A673 (cell line): ENCODE measurements around the gene PRIMPOL. TPM values are rescaled to one million over a fixed set of nuclear protein-coding genes. Genes with fewer than 3 reads are reported as not detected.

Experiments used
- BruUV-seq: library from RNA; stranded (reverse); fragments of 400-500 nt; replicated peaks from 2 replicates; lab custom pipeline; 2021; lab: Mats Ljungman, UMichigan
- CTCF ChIA-PET: fragments of 300-600 bp; sonication (Branson Sonifier 250); formaldehyde crosslinking; loops from one replicate; lab custom pipeline; 2022; ENCODE audit warnings: antibody characterized with exemption; lab: Charles Lee
- POLR2A ChIA-PET: fragments of 300-600 bp; sonication (Branson Sonifier 250); formaldehyde crosslinking; loops from one replicate; lab custom pipeline; 2022; ENCODE audit warnings: antibody characterized with exemption; ENCODE audit not compliant: low non-redundant PET; lab: Charles Lee
- DNase-seq: peaks from one replicate; pipeline ENCODE4 v3.0.0-alpha.2; 2015; ENCODE audit warnings: low spot score
- H3K27ac ChIP-seq: fragments of 200-600 bp; sonication (generic); 2 replicates; pipeline ENCODE4 v1.5.1; 2016; ENCODE audit warnings: mixed run types, low read depth, mild to moderate bottlenecking, mixed read lengths, antibody characterized with exemption, low read length; ENCODE audit not compliant: poor library complexity, severe bottlenecking
- H3K27me3 ChIP-seq: fragments of 200-600 bp; sonication (generic); replicated peaks from 2 replicates; pipeline ENCODE4 v1.6.1; 2017; ENCODE audit warnings: mixed run types, low read depth, mild to moderate bottlenecking, mixed read lengths, antibody characterized with exemption, low read length; ENCODE audit not compliant: insufficient read depth, poor library complexity
- H3K36me3 ChIP-seq: fragments of 200-600 bp; sonication (generic); 2 replicates; pipeline ENCODE4 v1.6.1; 2016; ENCODE audit warnings: mixed run types, mild to moderate bottlenecking, mixed read lengths, antibody characterized with exemption, low read length; ENCODE audit not compliant: insufficient read depth, poor library complexity, severe bottlenecking
- H3K4me1 ChIP-seq: fragments of 200-600 bp; sonication (generic); 2 replicates; pipeline ENCODE4 v1.6.1; 2017; ENCODE audit warnings: mixed run types, mild to moderate bottlenecking, mixed read lengths, antibody characterized with exemption, low read length; ENCODE audit not compliant: insufficient read depth, poor library complexity, severe bottlenecking
- H3K4me3 ChIP-seq: fragments of 200-600 bp; sonication (generic); 2 replicates; pipeline ENCODE4 v1.5.1; 2016; ENCODE audit warnings: low read depth, mixed run types, mild to moderate bottlenecking, mixed read lengths, low read length; ENCODE audit not compliant: poor library complexity, severe bottlenecking
- H3K9me3 ChIP-seq: fragments of 200-600 bp; sonication (generic); 2 replicates; pipeline ENCODE4 v1.6.1; 2016; ENCODE audit warnings: mixed run types, low read depth, mild to moderate bottlenecking, mixed read lengths, antibody characterized with exemption, low read length; ENCODE audit not compliant: poor library complexity, severe bottlenecking
- EZH2 ChIP-seq: fragments of 200-600 bp; sonication (generic); IDR thresholded peaks from 2 replicates; pipeline ENCODE4 v1.6.1; 2017; ENCODE audit warnings: borderline replicate concordance, low read depth, mild to moderate bottlenecking, mixed read lengths, antibody characterized with exemption, low read length; ENCODE audit not compliant: poor library complexity, severe bottlenecking
- intact Hi-C: fragments of 100-400 bp; cut with micrococcal nuclease; formaldehyde crosslinking; loops from one replicate; pipeline ENCODE4 v1.10.0; 2022; ENCODE audit not compliant: unreplicated experiment
- total RNA-seq: library from RNA; stranded (reverse); gene quantifications from 2 replicates; pipeline ENCODE4 v1.2.3, GENCODE V29; 2021
- TF ChIP-seq, protein P1 (sequence below): fragments of 300-800, 200-600 bp; sonication (generic); conservative IDR thresholded peaks from 2 replicates; pipeline ENCODE4 v1.5.1; 2017; ENCODE audit warnings: low read depth, mild to moderate bottlenecking, antibody characterized with exemption, low read length, moderate library complexity, mixed read lengths

Gene PRIMPOL
- total RNA-seq, 1 experiment from 2014 or later, result 25.7 TPM

DNA sequence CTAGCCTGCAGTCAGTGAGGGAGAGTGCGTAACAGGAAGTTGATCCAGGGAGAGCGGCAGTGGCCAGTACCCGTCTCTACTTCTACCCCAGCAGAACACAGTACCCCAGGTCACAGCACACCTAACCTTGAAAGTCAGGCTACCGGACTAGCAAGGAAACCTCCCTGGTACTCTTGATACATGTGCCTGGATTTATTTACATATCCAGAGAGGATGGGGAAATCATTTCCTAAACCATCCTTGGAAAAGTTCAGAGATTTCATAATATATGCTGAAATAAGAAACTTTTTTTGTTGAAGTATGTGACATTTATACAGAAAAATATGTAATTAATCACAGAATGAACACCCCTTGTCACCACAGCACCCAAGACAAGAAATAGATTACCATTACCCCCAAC, 24.5 kb downstream of the PRIMPOL start:
- H3K4me1 ChIP-seq, result no peaks in the 10 kb centered on the region
- H3K27ac ChIP-seq, result no peak overlapping the region
- no peaks in the 10 kb centered on the region for H3K27me3 ChIP-seq
- CTCF ChIA-PET, result no interaction called here
- no peaks in the 10 kb centered on the region for H3K9me3 ChIP-seq
- intact Hi-C loops, result no loop called here
- H3K36me3 ChIP-seq, result peaks cover 11% of the 10 kb centered on the region
- BruUV-seq, result no TSS peak
- TF ChIP-seq EZH2, result no peak
- TF ChIP-seq, protein P1, sequence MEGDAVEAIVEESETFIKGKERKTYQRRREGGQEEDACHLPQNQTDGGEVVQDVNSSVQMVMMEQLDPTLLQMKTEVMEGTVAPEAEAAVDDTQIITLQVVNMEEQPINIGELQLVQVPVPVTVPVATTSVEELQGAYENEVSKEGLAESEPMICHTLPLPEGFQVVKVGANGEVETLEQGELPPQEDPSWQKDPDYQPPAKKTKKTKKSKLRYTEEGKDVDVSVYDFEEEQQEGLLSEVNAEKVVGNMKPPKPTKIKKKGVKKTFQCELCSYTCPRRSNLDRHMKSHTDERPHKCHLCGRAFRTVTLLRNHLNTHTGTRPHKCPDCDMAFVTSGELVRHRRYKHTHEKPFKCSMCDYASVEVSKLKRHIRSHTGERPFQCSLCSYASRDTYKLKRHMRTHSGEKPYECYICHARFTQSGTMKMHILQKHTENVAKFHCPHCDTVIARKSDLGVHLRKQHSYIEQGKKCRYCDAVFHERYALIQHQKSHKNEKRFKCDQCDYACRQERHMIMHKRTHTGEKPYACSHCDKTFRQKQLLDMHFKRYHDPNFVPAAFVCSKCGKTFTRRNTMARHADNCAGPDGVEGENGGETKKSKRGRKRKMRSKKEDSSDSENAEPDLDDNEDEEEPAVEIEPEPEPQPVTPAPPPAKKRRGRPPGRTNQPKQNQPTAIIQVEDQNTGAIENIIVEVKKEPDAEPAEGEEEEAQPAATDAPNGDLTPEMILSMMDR, result no peak
- DNase-seq, result no peak
- no peak overlapping the region for H3K4me3 ChIP-seq
- POLR2A ChIA-PET, result interaction anchor here (0.6 kb wide), 1 partner anchor 24 kb away, joined by 5 read pairs; the partner anchor contains the start of genes CASP3 and PRIMPOL

DNA sequence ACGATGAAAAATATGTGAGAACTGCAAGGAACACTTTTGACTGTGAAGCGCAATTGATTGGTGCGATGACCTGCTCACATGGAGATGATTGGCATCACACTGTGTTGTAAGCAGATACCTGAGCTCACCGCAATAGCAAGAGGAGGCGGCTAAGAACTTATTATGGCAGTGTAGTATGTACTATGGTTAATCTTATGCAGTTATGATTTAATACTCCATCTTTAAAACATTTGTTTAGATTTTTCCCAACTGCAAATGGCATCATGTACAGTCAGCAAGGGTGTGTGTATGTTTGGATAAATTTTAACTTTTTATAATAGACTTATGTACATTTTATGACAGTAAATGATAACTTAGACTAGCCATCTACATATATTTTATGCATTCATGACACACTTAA, 25.5 kb downstream of the PRIMPOL start:
- ChIA-PET POLR2A (no interaction called here), CTCF (no interaction called here)
- Histone ChIP-seq H3K4me1 (no peaks in the 10 kb centered on the region), H3K27ac (no peak overlapping the region), H3K36me3 (peaks cover 11% of the 10 kb centered on the region), H3K4me3 (no peak overlapping the region), H3K27me3 (no peaks in the 10 kb centered on the region), H3K9me3 (no peaks in the 10 kb centered on the region)
- BruUV-seq, result no TSS peak
- TF ChIP-seq EZH2, result no peak
- TF ChIP-seq, protein P1, result no peak
- DNase-seq, result no peak
- intact Hi-C loops, result no loop called here

DNA sequence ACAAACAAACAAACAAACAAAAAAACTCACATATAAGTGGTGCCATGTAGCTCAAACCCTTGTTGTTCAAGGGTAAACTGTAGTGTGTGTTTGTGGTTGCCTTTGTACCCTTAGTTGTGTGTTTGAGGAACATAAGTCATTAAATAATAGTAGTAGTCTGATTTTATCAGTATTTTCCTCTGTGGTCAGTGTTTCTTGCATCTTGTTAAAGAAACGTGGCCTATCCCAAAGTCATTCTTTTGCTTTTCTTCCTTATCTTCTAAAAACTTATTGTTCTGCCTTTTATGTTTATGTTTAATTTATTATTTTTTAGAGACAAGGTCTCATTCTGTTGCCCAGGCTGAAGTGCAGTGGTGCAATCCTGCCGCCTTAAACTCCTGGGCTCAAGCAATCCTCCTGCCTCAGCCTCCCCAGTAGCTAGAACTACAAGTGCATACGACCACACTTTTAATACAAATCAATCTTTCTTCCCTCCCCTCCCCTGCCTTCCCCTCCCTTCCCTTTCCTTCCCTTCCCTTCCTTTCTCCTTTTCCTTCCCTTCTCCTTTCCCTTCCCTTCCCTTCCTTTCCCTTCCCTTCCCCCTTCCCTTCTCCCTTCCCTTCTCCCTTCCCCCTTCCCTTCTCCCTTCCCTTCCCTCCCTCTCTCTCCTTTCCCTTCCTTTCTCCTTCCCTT, 26.4 kb downstream of the PRIMPOL start:
- POLR2A ChIA-PET, result no interaction called here
- TF ChIP-seq EZH2, result no peak
- TF ChIP-seq, protein P1, result no peak
- H3K36me3 ChIP-seq, result peaks cover 8% of the 10 kb centered on the region

More for the DNA sequence above, 26.4 kb downstream of the PRIMPOL start:
- intact Hi-C loops, result no loop called here
- DNase-seq, result no peak
- H3K4me3 ChIP-seq, result no peak overlapping the region
- no peak overlapping the region for H3K27ac ChIP-seq
- no peaks in the 10 kb centered on the region for H3K4me1 ChIP-seq
- H3K9me3 ChIP-seq, result no peaks in the 10 kb centered on the region
- no TSS peak for BruUV-seq
- H3K27me3 ChIP-seq, result no peaks in the 10 kb centered on the region
- CTCF ChIA-PET, result no interaction called here
